Karpas-422 (cell line): ENCODE results near the gene CDHR4. TPM values are rescaled to one million over a fixed set of nuclear protein-coding genes. Genes with fewer than 3 reads are reported as not detected.
"Not testable (repeated sequence)": the region's sequence is repeated elsewhere in the genome, so short reads cannot be mapped to it uniquely, and the experiment has no call there.

Experiments
- DNase-seq: peaks from one replicate; pipeline ENCODE4 v3.0.0-alpha.2; 2015
- H2AFZ ChIP-seq: fragments of 200-600 bp; sonication (generic); 2 replicates; pipeline ENCODE4 v1.6.1; 2014; ENCODE audit warnings: antibody characterized with exemption, low read length, mixed read lengths
- H3K27ac ChIP-seq: fragments of 200-600 bp; sonication (generic); 2 replicates; pipeline ENCODE4 v1.5.1; 2014; ENCODE audit warnings: mild to moderate bottlenecking, low read length, moderate library complexity
- H3K27me3 ChIP-seq: fragments of 200-600 bp; sonication (generic); 2 replicates; pipeline ENCODE4 v1.6.1; 2014; ENCODE audit warnings: low read length, mixed read lengths
- H3K36me3 ChIP-seq: fragments of 200-600 bp; sonication (generic); 2 replicates; pipeline ENCODE4 v1.6.1; 2014; ENCODE audit warnings: low read length, mixed read lengths; ENCODE audit not compliant: insufficient read depth
- H3K4me1 ChIP-seq: fragments of 200-600 bp; sonication (generic); 2 replicates; pipeline ENCODE4 v1.6.1; 2014; ENCODE audit warnings: mild to moderate bottlenecking, low read length, mixed read lengths
- H3K4me2 ChIP-seq: fragments of 200-600 bp; sonication (generic); 2 replicates; pipeline ENCODE4 v1.6.1; 2014; ENCODE audit warnings: low read length, low read depth, mild to moderate bottlenecking; ENCODE audit not compliant: poor library complexity, severe bottlenecking
- H3K4me3 ChIP-seq: fragments of 200-600 bp; sonication (generic); 2 replicates; pipeline ENCODE4 v1.5.1; 2014; ENCODE audit warnings: mild to moderate bottlenecking, antibody characterized with exemption, low read length, mixed read lengths
- H3K79me2 ChIP-seq: fragments of 200-600 bp; sonication (generic); 2 replicates; pipeline ENCODE4 v1.6.1; 2014; ENCODE audit warnings: mild to moderate bottlenecking, low read length, mixed read lengths
- H3K9ac ChIP-seq: fragments of 200-600 bp; sonication (generic); 2 replicates; pipeline ENCODE4 v1.6.0; 2014; ENCODE audit warnings: low read length
- H3K9me2 ChIP-seq: fragments of 200-600 bp; sonication (generic), shearing (Covaris generic); replicated peaks from 2 replicates; pipeline ENCODE4 v1.6.0; 2014; ENCODE audit warnings: mild to moderate bottlenecking, low read length, moderate library complexity; ENCODE audit not compliant: insufficient read depth
- H3K9me3 ChIP-seq: fragments of 300-700, 200-600 bp; sonication (generic); 2 replicates; pipeline ENCODE4 v1.6.1; 2014; ENCODE audit warnings: low read length, mixed read lengths
- H4K20me1 ChIP-seq: fragments of 200-600 bp; sonication (generic); 2 replicates; pipeline ENCODE4 v1.6.1; 2014; ENCODE audit warnings: mild to moderate bottlenecking, antibody characterized with exemption, low read length, low read depth; ENCODE audit not compliant: insufficient read depth
- total RNA-seq: library from RNA; depleted of rRNA; stranded (reverse); fragments of >200 nt; shearing (Covaris generic); gene quantifications from 2 replicates; pipeline ENCODE4 v1.2.3, GENCODE V29; 2014; ENCODE audit warnings: low replicate concordance

Gene CDHR4
- total RNA-seq, 1 experiment from 2014 or later: not detected

GRCh38 chr3:49839193-49839809 is 39.6 kb upstream of the CDHR4 start:
- H3K27ac ChIP-seq: no peak overlapping the region
- H3K9me2 ChIP-seq: no peaks in the 10 kb centered on the region
- peaks cover 8% of the 10 kb centered on the region for H3K4me1 ChIP-seq
- H3K79me2 ChIP-seq: no peaks in the 10 kb centered on the region
- no peaks in the 10 kb centered on the region for H3K9me3 ChIP-seq
- H3K27me3 ChIP-seq: no peaks in the 10 kb centered on the region
- H3K36me3 ChIP-seq: peaks cover 5% of the 10 kb centered on the region; the same call in 1 of the 2 replicates
- H3K4me2 ChIP-seq: no peak overlapping the region
- H3K4me3 ChIP-seq: no peak overlapping the region
- H3K9ac ChIP-seq: no peak overlapping the region
- no peaks in the 10 kb centered on the region for H4K20me1 ChIP-seq
- DNase-seq: peak; percentile 92
- no peak overlapping the region for H2AFZ ChIP-seq

DNA sequence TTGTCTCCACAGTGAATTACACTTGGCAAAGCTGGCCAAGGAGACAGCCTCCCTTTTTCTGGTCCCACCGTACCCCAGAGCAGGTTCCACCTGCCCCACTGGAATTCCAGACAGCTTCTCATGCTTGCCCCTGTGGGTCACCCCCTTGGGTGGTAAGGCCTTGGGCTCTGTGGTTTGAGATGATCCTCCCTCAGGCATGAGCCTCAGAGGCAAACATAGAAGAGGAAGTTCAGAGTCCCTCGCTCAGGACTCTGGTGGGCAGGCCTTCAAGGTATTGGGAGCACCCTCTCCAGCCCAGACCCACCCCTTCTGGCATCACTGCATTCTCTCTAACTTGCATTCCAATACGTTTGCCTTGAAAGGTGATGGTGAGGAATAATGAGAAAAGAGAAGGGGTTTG is 31.7 kb upstream of the CDHR4 start:
- H3K27me3 ChIP-seq: no peaks in the 10 kb centered on the region

DNA sequence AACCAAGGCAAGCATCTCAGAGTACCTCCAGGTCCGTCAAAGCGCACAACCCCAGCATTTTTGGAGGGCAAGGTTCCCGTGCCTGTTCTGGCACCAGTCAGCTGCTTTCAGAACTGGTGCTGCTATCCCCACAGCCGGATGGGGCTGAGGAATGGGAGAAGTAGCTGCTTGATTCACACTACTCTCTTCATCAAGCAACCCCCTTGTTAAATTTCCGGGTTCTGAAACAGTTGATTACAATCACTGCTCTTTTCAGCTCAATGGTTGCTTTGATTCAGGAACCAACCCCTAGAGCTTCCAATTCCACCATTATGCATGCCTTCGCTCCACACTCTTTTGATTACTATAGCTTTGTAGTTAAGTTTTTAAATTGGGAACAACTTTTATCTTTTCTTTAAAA is 26.3 kb upstream of the CDHR4 start:
- Histone ChIP-seq H3K79me2 (no peaks in the 10 kb centered on the region), H2AFZ (no peak overlapping the region), H3K4me3 (no peak overlapping the region), H3K36me3 (no peaks in the 10 kb centered on the region), H3K9ac (no peak overlapping the region), H3K27ac (no peak overlapping the region), H4K20me1 (no peaks in the 10 kb centered on the region), H3K27me3 (no peaks in the 10 kb centered on the region), H3K4me1 (no peaks in the 10 kb centered on the region), H3K9me2 (no peaks in the 10 kb centered on the region), H3K9me3 (no peaks in the 10 kb centered on the region), H3K4me2 (no peak overlapping the region)
- DNase-seq: no peak

More for the DNA sequence above, 31.7 kb upstream of the CDHR4 start:
- no peak overlapping the region for H2AFZ ChIP-seq
- no peak overlapping the region for H3K4me2 ChIP-seq
- H3K4me3 ChIP-seq: no peak overlapping the region
- no peaks in the 10 kb centered on the region for H3K4me1 ChIP-seq
- H3K36me3 ChIP-seq: peaks cover 5% of the 10 kb centered on the region; the same call in 1 of the 2 replicates
- H3K79me2 ChIP-seq: no peaks in the 10 kb centered on the region
- H3K9ac ChIP-seq: no peak overlapping the region
- no peak for DNase-seq
- H3K9me2 ChIP-seq: no peaks in the 10 kb centered on the region
- no peak overlapping the region for H3K27ac ChIP-seq
- H3K9me3 ChIP-seq: no peaks in the 10 kb centered on the region
- no peaks in the 10 kb centered on the region for H4K20me1 ChIP-seq

- DNase-seq, H3K9ac ChIP-seq, H3K27ac ChIP-seq, H3K4me3 ChIP-seq, H3K9me2 ChIP-seq, H3K79me2 ChIP-seq, H3K36me3 ChIP-seq, H2AFZ ChIP-seq, H4K20me1 ChIP-seq, H3K4me1 ChIP-seq, H3K4me2 ChIP-seq, H3K9me3 ChIP-seq, H3K27me3 ChIP-seq: not testable (repeated sequence)
These were observed 23.5 kb upstream of the CDHR4 start for GRCh38 chr3:49823131-49823530.

DNA sequence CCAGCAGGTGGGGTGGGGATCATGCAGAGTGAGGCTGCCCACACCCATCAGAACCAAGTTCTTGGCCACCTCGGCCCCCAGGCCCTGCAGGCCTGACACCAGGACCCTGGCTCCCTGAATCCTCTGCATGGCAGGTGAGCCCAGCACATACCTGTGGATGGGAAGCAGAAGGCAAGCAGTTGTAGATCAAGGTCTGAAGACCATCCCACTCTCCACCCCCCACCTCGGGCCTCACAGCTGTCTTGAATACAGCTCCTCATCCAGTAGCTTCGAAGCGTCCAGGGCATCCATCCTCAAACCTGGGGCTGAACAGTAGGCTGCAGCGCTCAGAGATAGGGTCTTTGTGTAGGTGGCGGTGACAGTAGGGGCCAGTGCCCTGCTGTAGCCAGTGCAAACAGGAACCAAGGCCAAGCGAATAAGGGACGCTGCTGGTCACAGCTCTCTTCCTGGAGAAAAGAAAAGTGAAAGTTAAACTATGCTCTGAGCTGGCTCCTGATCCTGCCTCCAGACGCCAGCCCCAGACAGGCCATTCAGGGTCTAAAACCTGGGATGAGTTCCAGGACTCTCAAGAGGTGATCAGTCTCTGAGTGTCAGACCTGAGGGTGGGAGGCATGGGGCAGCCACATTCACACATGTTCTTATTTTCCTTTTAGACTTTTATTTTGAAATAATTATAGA is 14.0 kb upstream of the CDHR4 start, which contains the start of gene UBA7:
Gene UBA7, minus strand, starts transcription at position 457 of the 678 bp plus-strand sequence. Its CDS starts 166 bp downstream, at position 291.
- Histone ChIP-seq H3K27ac (no peak within 1 kb of the TSS), H3K4me3 (peak within 1 kb of the TSS; percentile 19; the same call in 1 of the 2 replicates), H3K9me2 (no peaks in the 10 kb centered on the region), H3K4me2 (peak within 1 kb of the TSS; percentile 38), H3K27me3 (no peaks in the 10 kb centered on the region), H3K36me3 (no peaks in the 10 kb centered on the region), H3K4me1 (peaks cover 7% of the 10 kb centered on the region), H3K79me2 (no peaks in the 10 kb centered on the region), H4K20me1 (no peaks in the 10 kb centered on the region), H2AFZ (peak within 1 kb of the TSS; percentile 76; the same call in 1 of the 2 replicates), H3K9me3 (no peaks in the 10 kb centered on the region), H3K9ac (peak within 1 kb of the TSS; percentile 41)
- DNase-seq: no peak

DNA sequence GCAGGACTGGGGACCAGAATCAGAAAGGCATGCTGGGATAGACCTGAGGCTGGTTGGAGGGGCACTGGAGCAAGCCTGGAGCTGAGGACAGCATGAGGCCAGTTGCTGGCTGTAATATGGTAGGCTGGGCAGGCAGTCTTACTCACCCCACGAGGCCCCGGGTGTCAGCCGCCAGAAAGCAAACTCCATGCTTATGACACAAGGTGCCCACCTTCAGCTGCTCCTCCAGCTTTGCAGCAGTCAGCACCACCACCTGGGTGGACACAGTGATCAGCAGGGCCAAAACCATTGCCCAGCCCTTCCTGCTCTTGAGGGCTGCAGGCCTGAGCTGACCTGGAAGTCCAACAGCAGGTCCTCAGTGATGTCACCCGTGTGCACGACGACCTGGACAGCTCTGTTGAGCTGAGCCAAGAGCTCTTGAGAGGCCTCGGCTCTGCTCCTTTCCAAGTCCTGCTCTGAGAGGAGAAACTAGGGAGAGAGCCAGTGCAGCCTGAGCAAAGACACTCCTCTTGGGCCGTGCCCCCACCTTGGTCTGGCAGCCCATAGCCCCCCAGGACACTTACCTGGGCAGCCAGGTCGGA is 13.3 kb upstream of the CDHR4 start:
- DNase-seq: no peak
- no peaks in the 10 kb centered on the region for H3K36me3 ChIP-seq
- H3K9me2 ChIP-seq: no peaks in the 10 kb centered on the region
- no peaks in the 10 kb centered on the region for H3K9me3 ChIP-seq
- H3K27me3 ChIP-seq: no peaks in the 10 kb centered on the region
- H3K9ac ChIP-seq: peak overlapping the region; percentile 41
- no peak overlapping the region for H2AFZ ChIP-seq
- no peak overlapping the region for H3K4me3 ChIP-seq
- H3K79me2 ChIP-seq: no peaks in the 10 kb centered on the region
- no peak overlapping the region for H3K4me2 ChIP-seq
- no peaks in the 10 kb centered on the region for H4K20me1 ChIP-seq
- H3K4me1 ChIP-seq: peaks cover 7% of the 10 kb centered on the region
- H3K27ac ChIP-seq: no peak overlapping the region

- no peak overlapping the region for H2AFZ ChIP-seq
- H3K36me3 ChIP-seq: no peaks in the 10 kb centered on the region
- no peak overlapping the region for H3K4me2 ChIP-seq
- H4K20me1 ChIP-seq: no peaks in the 10 kb centered on the region
- H3K9ac ChIP-seq: peak overlapping the region; percentile 61
- no peak overlapping the region for H3K27ac ChIP-seq
- H3K4me3 ChIP-seq: no peak overlapping the region
- peaks cover 46% of the 10 kb centered on the region for H3K4me1 ChIP-seq
- DNase-seq: no peak
- no peaks in the 10 kb centered on the region for H3K79me2 ChIP-seq
- H3K9me2 ChIP-seq: no peaks in the 10 kb centered on the region
- H3K27me3 ChIP-seq: no peaks in the 10 kb centered on the region
- no peaks in the 10 kb centered on the region for H3K9me3 ChIP-seq
These were observed 7.9 kb upstream of the CDHR4 start for GRCh38 chr3:49807431-49808114.

GRCh38 chr3:49806850-49807249 is 7.2 kb upstream of the CDHR4 start:
- no peaks in the 10 kb centered on the region for H3K79me2 ChIP-seq
- H3K9me2 ChIP-seq: no peaks in the 10 kb centered on the region
- H3K27me3 ChIP-seq: no peaks in the 10 kb centered on the region
- no peaks in the 10 kb centered on the region for H3K9me3 ChIP-seq
- H3K4me3 ChIP-seq: peak overlapping the region; percentile 27; the same call in 1 of the 2 replicates
- no peak for DNase-seq
- H3K4me1 ChIP-seq: peaks cover 49% of the 10 kb centered on the region
- H3K9ac ChIP-seq: peak overlapping the region; percentile 61
- no peak overlapping the region for H2AFZ ChIP-seq
- H3K27ac ChIP-seq: no peak overlapping the region
- peak overlapping the region; percentile 99 for H3K4me2 ChIP-seq
- no peaks in the 10 kb centered on the region for H4K20me1 ChIP-seq
- H3K36me3 ChIP-seq: no peaks in the 10 kb centered on the region
